ENCODE measurements around the gene SLC12A7.

DNA sequence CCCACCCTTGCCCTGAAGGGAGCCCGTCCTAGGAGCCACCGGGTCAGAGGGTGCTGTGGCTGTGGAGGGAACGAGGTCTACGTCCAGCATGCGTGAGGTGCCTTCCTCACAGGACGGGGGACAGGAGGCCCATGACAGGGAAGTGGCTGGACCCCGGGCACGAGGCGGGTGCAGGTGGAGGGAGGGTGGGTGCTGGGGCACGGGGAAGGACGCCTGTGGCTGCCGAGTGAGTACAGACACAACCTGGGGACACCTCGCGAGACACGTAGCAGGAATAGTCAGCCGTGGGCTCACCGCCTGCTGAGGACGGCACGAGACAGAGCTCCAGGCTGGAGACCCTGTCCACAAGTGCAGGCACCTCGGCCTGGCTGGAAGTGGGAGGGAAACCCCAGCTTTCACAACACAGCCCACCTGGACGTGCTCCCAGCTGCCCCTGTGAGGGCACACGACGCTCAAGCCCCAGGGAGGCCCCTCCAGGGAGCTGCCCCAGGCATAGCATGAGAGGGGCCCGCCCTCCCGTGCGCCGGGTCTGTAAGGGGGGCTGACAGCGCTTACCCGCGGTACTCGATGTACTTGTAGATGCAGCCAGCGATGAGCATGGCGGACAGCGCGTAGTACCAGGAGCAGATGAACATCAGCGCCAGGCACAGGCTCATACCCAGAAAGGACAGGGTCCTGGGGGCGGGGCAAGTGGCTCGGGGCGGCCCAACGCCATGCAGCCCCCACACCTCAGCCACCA is 36.9 kb downstream of the SLC12A7 start:
- TF ChIP-seq, protein P1, sequence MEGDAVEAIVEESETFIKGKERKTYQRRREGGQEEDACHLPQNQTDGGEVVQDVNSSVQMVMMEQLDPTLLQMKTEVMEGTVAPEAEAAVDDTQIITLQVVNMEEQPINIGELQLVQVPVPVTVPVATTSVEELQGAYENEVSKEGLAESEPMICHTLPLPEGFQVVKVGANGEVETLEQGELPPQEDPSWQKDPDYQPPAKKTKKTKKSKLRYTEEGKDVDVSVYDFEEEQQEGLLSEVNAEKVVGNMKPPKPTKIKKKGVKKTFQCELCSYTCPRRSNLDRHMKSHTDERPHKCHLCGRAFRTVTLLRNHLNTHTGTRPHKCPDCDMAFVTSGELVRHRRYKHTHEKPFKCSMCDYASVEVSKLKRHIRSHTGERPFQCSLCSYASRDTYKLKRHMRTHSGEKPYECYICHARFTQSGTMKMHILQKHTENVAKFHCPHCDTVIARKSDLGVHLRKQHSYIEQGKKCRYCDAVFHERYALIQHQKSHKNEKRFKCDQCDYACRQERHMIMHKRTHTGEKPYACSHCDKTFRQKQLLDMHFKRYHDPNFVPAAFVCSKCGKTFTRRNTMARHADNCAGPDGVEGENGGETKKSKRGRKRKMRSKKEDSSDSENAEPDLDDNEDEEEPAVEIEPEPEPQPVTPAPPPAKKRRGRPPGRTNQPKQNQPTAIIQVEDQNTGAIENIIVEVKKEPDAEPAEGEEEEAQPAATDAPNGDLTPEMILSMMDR (conservative IDR thresholded peaks at IDR 0.05; ENCODE audit: low read depth, low read length): no peak
- TF ChIP-seq EZH2phosphoT487 (IDR thresholded peaks at IDR 0.05; ENCODE audit: borderline replicate concordance, low read length): no peak

All from PC-3 (cell line).